AG20443 (cell line): ENCODE results near the gene NOLC1.

Source experiments
- DNase-seq: peaks from one replicate; pipeline ENCODE4 v3.0.0; 2012; ENCODE audit warnings: low spot score, mixed read lengths

The NOLC1 gene

DNA sequence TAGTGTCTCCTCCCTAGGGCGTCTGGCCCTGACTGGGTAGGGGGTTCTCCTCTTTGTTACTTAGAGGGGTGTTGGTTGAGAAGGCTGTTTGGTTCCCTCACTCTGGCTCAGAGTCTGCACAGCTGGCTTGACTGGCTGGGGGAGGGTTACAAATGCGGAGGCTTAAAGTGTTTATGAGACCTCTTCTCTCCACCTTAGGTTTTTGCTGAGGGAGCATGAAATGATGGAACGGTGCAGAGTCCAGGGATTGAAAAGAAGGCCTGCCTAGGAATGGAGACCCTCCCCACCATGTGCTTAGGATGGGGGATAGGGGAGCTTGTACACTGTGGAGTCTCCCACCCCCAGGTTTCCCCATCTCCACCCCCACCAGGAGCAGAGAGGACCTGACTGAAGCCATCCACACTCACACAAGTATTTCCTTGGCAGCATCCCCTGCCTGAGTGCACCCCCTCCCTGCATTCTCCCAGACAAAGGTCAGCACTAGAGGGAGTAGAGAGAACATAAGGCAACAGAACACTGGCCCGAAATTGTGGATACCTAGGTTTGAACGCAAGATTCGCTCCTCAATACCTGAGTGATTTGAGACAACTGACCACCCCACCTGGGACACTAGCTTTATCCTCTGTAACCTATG, 30.3 kb upstream of the NOLC1 start:
- no peak for DNase-seq

DNA sequence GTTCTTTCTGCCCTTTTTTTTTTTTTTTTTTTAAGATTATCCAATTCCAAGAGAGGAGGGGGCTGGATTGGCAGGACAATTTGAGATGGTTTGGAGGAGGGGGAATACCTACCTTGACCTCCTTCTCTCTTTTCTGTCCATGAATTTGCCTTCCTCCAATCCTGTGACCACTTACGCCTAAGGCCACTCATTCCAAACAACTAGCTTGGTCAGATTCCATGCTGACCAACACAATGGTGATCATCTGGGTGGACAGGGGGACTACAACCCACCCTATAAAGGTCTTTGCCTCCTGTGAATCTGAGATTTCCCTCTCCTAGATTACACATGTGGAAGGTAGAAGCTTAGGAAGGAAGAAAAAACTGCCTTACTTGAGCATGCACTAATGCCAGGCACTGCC, 29.7 kb upstream of the NOLC1 start:
- DNase-seq: no peak

DNA sequence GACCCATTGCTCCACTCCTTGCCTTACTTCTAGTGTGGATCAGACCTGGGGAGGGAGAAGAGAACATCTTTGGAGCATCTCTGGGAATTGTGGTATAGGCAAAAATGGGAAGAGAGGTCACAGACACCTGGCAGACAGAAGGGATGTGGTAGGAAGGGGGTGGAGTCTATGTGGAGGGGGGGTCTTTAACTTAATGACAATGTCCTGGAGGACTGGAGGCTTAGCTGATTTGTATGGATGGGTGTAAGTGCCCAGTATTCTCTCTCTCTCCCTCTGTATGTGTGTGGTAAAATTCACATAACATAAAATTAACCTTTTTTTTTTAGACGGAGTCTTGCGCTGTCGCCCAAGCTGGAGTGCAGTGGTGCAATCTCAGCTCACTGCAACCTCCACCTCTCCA, 29.0 kb upstream of the NOLC1 start:
- no peak for DNase-seq

DNA sequence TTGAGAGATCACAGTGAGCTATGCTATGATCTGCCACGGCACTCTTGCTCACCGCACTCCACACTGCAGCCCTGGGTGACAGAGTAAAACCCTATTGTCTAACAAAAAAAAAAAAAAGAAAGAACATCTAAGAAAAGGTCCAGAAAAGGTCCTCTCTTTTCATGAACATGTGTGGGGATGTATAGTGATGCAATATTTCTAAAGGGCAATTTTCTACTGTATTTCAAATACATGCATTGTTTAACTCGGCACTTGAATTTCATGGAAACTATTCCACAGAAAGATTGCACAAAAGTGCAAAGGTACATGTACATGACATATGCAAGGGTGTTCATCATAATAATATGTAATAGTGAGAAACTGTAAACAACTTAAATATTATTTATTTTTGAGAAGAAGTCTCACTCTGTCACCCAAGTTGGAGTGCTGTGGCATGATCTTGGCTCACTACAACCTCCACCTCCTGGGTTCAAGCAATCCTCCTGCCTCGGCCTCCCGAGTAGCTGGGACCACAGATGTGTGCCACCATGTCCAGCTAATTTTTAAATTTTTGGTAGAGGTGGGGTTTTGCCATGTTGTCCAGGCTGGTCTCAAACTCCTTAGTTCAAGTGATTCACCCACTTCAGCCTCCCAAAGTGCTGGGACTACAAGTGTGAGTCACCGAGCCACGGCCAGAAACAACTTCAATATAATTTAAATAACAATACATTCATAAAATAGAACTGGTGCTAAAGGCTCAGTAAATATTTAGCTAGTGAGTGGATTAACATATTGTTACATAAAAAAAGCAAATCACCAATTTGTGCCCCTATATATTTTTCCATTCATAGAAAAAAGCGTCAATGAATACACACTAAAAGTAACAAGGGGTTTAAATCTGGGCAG, 20.7 kb upstream of the NOLC1 start:
- no peak for DNase-seq

DNA sequence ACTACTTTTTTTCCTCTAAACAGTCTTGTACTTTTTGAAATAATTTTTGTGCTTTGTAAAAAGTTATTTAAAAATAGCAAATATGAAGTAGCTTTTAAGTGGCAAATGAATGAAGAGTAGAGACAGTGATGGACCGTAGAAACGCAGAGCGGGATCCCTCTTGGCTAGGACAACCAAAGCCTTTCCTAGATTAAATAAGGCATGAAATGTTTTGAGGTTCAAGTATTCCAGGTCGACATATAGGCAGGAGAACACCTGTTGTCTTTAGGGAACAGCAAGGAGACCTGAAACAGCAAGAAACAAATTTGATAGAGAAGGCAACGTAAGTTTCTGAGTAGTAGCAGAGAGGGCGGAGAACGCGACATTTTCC, 20.0 kb upstream of the NOLC1 start:
- no peak for DNase-seq

DNA sequence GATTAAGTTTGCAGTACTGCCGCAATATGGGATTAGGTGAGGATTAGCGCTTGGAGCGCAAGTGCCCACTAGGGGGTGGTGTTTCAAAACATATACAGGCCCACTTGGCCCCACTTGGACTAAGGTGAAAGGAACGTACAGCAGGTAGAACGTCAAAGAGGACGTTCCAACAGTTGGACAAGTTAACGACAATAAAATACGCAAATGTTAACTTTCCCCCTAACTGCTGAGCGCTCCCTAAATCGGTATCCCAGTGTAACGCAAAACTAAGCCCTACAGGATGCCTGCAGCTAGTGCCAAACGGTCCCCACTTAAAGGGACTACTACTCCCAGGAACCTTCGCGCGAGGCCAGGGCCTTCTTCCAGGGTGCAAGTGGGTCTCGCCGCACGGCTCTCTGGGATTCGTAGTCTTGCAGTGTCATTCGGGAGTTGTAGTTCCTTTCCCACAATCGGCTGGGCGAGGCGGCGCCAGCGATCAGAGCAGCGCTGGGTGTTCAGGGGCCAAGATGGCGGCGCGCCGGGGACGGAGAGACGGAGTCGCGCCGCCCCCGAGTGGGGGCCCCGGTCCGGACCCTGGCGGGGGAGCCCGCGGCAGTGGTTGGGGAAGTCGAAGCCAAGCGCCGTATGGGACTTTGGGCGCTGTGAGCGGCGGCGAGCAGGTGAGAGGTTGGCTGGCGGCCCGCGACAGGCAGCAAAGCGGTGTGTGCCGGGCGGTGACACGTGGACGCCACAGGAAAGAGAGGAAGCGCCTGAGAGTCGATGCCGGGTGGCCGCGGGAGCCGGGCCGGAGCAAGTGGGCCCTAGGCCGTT, 19.4 kb upstream of the NOLC1 start, which contains the start of gene PPRC1:
PPRC1 (plus strand) TSS at position 478 of the 810 bp plus-strand sequence; CDS start at position 507, 29 bp downstream.
- peak; percentile 96 for DNase-seq

DNA sequence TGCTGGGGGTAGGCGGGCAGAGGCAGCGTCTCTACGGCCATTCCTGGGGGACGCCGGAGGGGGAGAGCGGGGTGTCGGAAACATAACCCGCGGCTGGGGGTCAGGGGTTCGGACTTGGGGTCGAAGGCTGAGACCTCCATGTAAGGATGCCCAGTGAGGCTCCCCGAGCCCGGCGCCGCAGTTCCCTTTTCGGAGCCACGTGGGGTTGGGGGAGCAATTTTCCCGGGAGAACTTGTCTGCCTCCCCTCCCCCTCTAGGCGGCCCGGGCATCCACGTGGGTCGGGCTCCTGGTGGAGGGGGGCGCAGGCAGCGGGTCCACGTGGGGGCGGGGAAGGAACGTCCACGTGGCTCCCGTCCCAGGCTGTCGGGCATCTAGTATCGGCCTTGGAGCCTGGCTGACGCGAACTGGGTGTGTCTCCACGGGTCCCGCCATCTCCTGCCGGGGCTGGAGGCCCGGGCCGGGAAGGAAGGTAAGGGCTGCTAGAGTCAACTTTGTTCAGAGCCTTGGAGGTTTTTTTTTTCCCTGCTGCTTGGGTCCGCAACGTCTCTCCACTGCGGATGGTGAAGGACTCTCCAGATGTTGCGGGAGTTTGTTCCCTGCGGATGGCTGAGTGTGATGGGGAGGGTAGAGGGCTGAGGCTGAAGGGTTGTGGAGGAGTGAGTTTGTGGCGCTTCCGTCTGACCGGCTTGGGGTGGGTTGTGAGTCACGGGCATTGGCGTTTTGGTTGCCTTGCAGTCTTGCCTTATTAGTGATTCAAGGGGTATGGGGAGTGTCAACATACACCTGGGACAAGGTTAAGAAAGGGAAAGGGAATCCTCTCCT, 18.6 kb upstream of the NOLC1 start:
- peak; percentile 80 for DNase-seq

DNA sequence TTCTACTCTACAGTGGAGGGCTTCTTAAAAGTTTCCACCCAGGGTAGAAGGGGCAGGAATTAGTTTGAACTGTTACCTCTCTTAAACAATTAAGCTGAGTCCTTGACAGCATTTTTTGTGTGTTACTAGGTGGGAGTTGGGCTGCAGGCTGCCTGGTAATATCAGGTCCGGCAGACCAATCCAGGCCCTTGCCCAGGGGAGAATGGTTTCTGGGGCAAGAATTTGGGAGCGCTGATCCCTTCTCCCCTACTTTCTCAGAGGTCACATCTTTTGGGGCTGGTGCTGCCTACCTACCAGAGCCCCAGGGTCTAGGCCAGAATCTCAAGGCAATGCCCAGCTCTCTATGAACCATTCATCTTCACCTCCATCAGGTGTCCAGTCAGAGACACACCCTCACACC, 17.8 kb upstream of the NOLC1 start:
- no peak for DNase-seq

DNA sequence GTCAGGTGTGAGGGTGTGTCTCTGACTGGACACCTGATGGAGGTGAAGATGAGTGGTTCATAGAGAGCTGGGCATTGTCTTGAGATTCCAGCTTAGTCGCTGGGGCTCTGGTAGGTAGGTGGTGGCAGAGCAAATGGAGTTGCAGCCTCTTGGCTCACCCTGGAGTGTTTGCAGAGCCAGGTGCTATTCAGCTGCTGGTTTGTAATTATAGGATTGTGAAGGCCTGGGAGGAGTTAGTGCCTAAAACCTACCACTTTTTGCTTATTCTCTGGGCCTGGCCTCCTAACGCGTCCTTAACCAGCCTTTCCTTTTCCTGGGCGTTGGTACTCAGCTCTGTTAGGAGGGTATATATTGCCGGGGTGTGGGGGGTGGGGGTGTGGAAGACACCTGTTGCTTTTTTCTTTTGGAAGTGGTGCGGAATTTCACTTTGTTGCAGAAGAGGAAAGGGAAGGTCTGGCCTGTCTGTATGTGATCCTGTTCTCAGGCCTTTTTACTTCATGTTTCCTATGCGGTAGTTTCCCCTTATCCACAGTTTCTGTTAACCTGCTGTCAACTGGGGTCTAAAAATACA, 16.1 kb upstream of the NOLC1 start:
- no peak for DNase-seq

DNA sequence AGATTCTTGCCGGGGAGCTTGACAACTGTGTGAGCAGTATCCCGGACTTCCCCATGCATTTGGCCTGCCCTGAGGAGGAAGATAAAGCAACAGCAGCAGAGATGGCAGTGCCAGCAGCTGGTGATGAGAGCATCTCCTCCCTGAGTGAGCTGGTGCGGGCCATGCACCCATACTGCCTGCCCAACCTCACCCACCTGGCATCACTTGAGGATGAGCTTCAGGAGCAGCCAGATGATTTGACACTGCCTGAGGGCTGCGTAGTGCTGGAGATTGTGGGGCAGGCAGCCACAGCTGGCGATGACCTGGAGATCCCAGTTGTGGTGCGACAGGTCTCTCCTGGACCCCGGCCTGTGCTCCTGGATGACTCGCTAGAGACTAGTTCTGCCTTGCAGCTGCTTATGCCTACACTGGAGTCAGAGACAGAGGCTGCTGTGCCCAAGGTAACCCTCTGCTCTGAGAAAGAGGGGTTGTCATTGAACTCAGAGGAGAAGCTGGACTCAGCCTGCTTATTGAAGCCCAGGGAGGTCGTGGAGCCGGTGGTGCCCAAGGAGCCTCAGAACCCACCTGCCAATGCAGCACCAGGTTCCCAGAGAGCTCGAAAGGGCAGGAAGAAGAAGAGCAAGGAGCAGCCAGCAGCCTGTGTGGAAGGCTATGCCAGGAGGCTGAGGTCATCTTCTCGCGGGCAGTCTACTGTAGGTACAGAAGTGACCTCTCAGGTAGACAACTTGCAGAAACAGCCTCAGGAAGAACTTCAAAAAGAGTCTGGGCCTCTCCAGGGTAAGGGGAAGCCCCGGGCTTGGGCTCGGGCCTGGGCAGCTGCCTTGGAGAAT, 12.7 kb upstream of the NOLC1 start:
- DNase-seq: no peak

DNA sequence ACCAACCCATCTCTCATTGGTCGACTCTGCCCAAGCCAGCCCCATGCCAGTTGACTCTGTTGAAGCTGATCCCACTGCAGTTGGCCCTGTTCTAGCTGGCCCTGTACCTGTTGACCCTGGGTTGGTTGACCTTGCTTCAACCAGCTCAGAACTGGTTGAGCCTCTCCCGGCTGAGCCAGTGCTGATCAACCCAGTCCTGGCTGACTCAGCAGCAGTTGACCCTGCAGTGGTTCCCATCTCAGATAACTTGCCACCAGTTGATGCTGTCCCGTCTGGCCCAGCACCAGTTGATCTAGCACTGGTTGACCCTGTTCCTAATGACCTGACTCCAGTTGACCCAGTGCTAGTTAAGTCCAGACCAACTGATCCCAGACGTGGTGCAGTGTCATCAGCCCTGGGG, 12.0 kb upstream of the NOLC1 start:
- no peak for DNase-seq

DNA sequence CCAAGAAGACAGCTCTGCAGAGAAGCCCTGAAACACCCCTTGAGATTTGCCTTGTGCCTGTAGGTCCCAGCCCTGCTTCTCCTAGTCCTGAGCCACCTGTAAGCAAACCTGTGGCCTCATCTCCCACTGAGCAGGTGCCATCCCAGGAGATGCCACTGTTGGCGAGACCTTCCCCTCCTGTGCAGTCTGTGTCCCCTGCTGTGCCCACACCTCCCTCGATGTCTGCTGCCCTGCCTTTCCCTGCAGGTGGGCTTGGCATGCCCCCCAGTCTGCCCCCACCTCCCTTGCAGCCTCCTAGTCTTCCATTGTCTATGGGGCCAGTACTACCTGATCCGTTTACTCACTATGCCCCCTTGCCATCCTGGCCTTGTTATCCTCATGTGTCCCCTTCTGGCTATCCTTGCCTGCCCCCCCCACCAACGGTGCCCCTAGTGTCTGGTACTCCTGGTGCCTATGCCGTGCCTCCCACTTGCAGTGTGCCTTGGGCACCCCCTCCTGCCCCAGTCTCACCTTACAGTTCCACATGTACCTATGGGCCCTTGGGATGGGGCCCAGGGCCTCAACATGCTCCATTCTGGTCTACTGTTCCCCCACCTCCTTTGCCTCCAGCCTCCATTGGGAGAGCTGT, 11.2 kb upstream of the NOLC1 start:
- no peak for DNase-seq

DNA sequence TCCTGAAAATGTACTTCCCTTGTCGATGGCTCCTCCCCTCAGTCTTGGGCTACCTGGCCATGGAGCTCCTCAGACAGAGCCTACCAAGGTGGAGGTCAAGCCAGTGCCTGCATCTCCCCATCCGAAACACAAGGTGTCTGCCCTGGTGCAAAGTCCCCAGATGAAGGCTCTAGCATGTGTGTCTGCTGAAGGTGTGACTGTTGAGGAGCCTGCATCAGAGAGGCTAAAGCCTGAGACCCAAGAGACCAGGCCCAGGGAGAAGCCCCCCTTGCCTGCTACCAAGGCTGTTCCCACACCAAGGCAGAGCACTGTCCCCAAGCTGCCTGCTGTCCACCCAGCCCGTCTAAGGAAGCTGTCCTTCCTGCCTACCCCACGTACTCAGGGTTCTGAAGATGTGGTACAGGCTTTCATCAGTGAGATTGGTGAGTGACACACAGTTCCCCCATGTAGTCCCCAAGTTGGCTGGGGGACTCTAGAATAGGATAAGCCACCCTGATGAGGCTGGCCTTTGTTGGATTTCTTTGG, 10.5 kb upstream of the NOLC1 start:
- no peak for DNase-seq

DNA sequence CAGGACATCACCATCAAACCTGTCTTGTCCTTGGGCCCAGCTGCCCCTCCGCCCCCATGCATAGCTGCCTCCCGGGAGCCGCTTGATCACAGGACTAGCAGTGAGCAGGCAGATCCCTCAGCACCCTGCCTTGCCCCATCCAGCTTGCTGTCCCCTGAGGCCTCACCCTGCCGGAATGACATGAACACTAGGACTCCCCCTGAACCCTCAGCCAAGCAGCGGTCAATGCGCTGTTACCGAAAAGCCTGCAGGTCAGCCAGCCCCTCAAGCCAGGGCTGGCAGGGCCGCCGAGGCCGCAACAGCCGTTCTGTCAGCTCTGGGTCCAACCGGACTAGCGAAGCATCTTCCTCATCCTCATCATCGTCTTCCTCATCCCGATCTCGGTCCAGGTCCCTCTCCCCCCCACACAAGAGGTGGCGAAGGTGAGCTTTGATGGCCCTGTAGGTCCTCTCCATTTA, 5.2 kb upstream of the NOLC1 start:
- DNase-seq: no peak

DNA sequence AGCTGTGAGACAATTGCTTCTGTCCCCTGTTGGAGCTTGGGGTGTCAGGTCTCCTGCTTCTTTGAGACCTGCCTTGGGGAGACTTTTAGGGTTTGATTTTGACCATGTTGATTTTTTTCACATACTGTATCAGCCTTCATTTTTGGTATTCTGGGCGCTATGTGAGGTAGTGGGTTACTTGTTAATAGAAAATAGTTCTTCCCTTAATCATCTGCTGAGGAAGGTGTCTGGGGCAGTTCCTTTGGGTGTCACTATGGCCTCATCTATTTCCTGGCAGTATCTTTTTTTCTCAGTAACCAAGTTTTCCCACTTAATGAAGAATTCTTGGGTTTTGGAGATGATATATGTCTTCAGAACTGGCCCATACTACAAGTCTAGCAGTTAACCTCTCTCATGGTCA, 4.6 kb upstream of the NOLC1 start:
- DNase-seq: no peak

DNA sequence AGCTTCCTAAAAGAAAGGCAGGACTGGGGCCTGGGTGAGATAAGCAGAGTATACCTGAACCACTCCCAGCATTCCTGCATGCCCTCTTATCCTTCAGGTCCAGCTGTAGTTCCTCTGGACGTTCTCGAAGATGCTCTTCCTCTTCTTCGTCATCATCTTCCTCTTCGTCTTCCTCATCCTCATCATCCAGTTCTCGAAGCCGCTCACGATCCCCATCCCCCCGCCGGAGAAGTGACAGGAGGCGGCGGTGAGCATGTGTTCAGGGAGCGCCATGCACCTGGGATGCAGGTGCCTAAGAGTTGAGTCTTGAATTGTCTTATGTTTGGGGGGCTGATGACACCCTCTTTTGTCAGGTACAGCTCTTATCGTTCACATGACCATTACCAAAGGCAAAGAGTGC, 3.9 kb upstream of the NOLC1 start:
- DNase-seq: no peak

DNA sequence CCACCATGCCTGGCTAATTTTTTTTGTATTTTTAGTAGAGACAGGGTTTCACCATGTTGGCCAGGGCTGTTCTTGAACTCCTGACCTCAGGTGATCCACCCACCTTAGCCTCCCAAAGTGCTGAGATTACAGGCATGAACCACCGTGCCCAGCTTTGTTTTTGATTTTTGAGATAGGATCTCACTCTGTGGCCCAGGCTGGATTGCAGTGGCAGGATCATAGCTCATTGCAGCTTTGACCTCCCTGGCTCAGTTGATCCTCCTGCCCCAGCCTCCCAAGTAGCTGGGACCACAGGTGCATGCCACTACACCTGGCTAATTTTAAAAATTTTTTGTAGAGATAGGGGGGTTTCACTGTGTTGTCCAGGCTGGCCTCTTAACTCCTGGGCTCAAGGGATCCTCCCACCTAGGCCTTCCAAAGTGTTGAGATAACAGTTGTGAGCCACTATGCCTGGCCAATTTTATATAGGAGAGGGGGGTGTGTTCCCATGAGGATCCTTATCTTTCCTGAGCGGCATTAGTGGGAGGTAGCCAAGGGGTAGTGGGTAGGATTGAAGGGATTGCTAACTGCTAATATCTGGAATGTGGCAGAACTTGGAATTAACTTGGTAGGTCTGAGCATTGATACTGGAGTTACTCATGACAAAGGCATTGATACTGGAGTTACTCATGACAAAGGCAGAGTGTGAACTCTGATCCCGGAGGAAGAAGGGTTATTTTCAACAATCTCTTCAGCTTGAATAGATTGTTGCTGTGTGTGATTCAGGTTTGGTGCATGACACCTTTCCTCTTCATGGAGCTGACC, 1.0 kb upstream of the NOLC1 start:
- peak; percentile 48 for DNase-seq

DNA sequence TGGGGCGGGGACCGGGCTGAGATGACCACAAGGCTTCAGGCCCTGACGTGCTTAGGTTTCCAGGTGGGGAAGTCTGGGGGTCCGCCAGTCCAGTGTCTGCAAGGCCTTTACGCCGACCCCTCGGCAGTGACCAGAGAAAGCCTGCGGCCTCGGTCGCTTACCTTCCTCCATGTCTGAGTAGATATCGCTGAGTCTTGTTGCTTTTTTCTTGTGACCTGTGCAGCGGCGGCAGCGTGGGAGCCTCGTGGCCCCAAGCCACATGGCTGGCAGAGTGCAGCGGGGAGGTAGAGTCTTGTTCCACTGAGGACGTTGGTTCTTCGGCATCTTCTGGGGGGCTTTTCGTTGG, 329 bp downstream of the NOLC1 start:
- peak; percentile 39 for DNase-seq

DNA sequence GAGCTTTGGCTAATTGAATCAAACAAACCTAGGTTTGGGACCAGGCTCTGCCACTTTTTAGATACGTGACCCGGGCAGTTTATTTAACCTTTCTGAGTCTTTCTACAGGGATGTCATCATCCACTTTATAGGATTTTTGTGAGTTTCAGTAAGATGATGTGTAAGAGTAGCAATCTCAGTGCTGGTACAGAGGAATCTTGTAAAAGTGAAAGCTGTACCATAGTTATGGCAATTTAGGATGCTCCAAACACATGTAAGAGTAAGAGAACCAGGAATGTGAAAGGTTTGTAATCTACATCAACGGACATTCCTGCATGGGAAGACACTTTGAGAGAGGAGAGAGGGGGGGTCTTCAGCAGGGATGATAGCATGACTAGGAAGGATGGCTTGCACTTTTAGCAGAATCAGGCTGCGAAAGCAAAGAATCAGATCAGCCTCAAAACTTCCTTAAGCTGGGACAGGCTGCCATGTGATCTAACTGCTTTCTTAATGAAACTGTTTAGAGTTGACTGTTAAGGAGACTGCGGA, 968 bp downstream of the NOLC1 start:
- DNase-seq: no peak
